Measurements from ENCODE around the gene LEAP2.
"Not testable (repeated sequence)": the region's sequence is repeated elsewhere in the genome, so short reads cannot be mapped to it uniquely, and the experiment has no call there.

LEAP2 gene

GRCh38 chr5:132840896-132841295 lies 32.6 kb upstream of the LEAP2 start:
- DNase-seq (ENCODE audit: low read depth): no peak

- no peak for DNase-seq (ENCODE audit: low read depth)
Observed at GRCh38 chr5:132841305-132841704, 32.2 kb upstream of the LEAP2 start.

DNA sequence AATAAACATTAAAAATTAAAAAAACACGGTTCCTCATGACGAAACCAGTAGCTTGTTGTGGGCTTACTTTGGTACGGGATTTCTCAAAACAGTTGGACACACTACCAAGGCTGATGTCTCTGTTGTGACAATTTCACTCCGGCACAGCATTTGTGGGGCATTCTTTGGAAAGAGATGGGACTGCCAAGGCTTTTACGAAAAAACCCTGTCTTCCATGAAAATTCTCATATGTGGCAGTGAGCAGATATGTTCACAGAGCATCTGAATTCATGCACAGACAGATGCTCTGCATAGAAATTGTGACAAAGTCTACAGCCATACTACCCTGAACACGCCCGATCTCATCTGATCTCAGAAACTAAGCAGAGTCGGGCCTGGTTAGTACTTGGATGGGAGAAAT lies 25.2 kb upstream of the LEAP2 start:
- DNase-seq (ENCODE audit: low read depth): no peak

DNA sequence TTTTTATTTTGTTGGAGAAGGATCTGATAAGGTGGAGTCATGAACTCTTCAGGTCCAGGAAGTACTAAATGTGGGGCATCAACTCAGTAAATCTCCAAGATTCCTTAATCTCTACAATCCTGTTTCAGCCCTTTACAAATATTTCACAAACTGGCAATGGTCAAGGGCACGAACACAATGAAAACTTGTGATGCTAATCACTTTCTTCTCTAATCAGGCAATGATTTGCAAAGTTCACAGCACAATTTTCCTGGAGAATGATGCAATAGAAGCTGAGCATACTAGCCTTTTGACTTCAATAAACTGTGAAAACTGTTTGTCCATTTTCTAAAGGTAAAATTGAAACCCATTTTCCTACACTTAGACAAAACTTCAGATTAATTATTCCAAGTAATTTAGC lies 24.1 kb upstream of the LEAP2 start:
- no peak for DNase-seq (ENCODE audit: low read depth)

GRCh38 chr5:132850066-132850465 lies 23.4 kb upstream of the LEAP2 start:
- no peak for DNase-seq (ENCODE audit: low read depth)

DNA sequence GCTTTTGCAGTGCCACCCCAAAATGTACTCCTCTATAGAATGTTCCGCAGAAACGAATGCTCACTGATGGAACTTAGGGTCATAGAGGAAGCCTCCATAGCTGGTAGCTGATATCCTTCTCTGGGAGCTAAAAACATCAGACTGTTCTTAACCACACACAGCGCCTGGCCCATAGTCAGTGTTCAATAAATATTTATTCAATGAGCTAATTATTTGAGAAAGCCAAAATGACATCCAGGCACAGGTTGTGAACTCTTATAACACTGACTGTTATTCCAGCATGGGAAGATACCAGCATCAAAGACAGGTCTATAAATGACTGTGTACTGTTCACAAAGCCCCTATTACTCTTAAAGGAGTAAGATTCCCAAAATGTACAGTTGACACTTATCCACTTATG lies 20.1 kb upstream of the LEAP2 start:
- no peak for DNase-seq (ENCODE audit: low read depth)

DNA sequence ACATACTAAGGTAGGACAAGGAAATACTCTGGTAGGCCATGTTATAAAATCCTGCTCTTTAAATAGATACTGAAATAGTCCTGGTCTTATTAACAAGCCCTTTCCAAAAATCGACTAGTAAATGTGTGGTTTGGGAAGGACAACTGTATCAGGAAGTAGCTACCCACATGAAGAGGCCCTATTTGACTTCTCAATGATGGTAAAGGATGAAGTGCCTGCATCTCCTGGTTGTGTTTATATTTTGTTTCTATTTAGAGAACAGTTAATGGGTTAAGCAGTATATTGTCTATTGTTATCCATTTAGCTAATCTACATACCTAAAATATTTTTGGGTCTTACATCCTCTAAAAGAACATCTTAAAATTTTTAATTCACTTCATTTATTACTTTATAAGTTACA lies 19.7 kb upstream of the LEAP2 start:
- no peak for DNase-seq (ENCODE audit: low read depth)

- no peak for DNase-seq (ENCODE audit: low read depth)
Observed at GRCh38 chr5:132854301-132854700, 19.2 kb upstream of the LEAP2 start.

DNA sequence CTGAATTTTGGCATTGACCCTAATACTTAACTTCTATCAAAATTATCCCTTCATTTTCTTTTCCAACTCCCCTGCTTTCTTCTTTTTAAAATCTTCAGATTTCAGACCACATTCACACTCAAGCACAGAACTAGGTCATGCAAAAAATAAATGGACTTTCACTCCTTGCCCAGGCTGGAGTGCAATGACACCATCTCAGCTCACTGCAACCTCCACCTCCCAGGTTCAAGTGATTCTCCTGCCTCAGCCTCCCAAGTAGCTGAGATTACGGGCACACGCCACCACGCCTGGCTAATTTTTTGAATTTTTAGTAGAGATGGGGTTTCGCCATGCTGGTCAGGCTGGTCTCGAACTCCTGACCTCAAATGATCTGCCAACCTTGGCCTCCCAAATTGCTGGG lies 18.5 kb upstream of the LEAP2 start:
- not testable (repeated sequence) for DNase-seq (ENCODE audit: low read depth)

GRCh38 chr5:132856011-132856410 lies 17.5 kb upstream of the LEAP2 start:
- DNase-seq (ENCODE audit: low read depth): no peak

- DNase-seq (ENCODE audit: low read depth): no peak
Observed at GRCh38 chr5:132859889-132860437, 13.5 kb upstream of the LEAP2 start.

DNA sequence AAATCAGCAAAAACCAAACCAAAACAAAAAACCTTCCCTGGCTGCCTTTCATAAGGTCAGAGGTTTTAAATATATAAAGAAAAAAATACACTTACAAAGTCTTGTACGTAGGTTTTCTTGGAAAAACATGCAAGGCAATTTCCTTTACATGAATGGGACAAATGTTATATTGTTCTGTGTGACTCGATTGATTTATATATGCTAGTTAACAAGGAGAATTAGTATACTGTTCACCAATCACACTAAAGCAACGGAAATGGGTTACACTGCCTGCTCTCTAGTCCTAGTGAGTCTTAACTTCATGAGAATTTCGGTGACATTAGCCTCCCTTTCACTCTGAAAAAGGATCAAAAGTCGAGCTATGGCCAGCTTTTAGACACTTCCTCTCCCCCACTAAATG lies 12.7 kb upstream of the LEAP2 start:
- DNase-seq (ENCODE audit: low read depth): no peak

DNA sequence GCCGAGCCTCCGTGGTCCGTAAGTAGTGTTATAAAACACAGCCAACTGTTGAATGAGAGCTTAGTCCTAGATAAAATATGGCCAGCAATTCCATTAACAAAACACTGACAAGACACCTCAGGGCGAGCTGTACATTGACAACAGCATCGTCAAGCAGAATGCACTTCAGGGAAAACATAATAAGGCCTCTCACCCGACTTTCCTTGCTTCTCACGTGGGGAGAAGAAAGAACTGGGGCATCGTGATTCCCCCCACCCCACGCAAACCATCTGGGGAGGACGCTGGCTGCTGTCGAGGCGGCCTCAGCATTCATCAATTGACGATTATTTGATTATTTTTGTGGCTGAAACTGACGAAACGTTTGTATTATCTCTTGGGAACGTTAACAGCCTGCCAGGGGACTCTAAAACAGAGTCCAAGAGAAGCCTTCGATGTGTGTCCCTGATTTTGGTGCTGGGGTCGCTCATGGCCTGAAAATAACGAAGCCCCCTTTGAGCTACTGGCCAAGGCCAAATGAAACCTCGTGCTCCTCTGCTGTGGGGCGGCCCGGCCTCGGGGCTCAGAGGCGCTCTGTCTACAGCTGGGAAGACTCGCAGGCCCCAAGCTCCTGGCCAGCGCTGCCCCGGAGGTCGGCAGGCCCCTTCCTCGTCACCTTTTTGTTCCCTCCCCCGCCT lies 7.7 kb upstream of the LEAP2 start:
- DNase-seq (ENCODE audit: low read depth): no peak

- peak; percentile 98 for DNase-seq (ENCODE audit: low read depth)
Observed at GRCh38 chr5:132866342-132867045, 7.0 kb upstream of the LEAP2 start, which contains the start of the genes GDF9 and UQCRQ. GDF9 (minus strand) TSS chr5:132866469; CDS start chr5:132864533, 1,936 bp downstream. UQCRQ (plus strand) TSS chr5:132866642; CDS start chr5:132866882, 240 bp downstream.

DNA sequence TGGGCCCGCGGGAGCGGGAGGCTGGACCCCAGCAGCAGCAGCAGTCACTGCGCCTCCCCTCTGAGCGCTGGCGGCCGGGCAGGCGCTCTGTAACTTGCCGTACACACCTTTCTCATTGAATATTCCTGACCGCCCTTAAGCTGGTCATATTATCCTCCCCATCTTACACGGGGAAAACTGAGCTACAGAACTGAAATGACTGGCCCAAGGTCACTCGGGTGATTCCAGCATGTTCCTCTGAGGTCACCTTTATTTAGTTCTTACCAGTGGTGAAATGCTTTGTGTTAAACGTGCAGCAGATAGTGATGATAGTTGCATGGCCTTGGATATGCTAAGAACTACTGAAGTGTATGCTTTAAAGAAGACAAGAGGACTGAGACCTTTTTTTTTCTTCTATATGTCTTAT lies 6.4 kb upstream of the LEAP2 start:
- DNase-seq (ENCODE audit: low read depth): no peak

DNA sequence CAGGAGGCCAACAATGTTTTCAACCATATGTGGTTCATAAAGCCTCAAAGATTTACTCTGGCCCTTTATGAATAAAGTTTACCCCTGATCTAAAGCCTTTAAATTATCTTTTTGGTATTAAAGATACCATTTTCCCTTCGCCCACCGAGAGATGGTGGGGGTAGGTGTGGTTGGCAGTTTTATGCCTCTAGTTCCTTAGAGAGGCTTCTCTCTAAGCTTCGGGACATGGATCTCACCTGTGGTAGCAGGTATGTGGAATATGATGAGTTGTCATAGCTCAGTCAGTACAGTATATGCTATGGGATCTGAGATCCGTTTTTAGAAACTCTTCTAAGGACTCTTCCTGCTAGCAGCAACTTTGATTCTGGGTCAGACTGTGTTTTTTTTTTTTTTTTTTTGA lies 4.7 kb upstream of the LEAP2 start:
- no peak for DNase-seq (ENCODE audit: low read depth)

GRCh38 chr5:132870801-132871200 lies 2.7 kb upstream of the LEAP2 start:
- no peak for DNase-seq (ENCODE audit: low read depth)

- no peak for DNase-seq (ENCODE audit: low read depth)
Observed at GRCh38 chr5:132871459-132872284, 1.8 kb upstream of the LEAP2 start.

GRCh38 chr5:132872788-132873118 lies 715 bp upstream of the LEAP2 start:
- DNase-seq (ENCODE audit: low read depth): no peak

- no peak for DNase-seq (ENCODE audit: low read depth)
Observed at GRCh38 chr5:132873930-132874271, 433 bp downstream of the LEAP2 start.

DNA sequence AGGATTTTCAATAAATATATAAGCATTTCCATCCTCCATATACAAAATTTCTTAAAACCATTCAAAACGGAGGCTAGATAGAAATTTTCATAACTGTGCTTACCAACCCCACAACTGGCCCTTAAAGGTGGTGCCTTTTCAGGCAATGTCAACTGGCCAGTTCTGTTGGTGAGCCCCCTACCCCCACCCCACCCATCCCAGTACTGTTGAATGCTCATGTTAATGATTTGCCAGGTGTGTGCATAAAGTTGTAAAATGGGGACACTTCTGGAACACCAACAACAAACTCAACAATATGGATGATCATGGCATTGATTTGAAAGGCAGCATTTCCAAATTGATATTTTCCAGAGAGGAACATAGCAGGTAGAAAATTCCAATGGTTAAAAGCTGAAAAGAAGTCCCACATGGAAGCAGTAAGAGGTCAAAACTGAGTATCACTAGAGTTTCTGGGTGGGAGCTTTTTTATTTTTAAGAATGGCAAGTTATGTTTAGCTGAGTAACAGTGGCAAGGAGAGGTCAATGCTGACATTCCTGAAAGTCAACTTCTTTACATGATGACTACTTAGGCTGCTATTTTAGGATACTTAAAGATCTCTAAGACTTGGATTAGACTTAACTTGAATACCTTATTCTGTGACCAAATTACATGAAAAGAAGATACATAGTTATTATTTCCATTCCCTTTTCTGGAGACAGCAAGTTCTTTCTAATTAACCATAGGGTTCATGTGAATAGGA lies 2.7 kb downstream of the LEAP2 start:
- no peak for DNase-seq (ENCODE audit: low read depth)

DNA sequence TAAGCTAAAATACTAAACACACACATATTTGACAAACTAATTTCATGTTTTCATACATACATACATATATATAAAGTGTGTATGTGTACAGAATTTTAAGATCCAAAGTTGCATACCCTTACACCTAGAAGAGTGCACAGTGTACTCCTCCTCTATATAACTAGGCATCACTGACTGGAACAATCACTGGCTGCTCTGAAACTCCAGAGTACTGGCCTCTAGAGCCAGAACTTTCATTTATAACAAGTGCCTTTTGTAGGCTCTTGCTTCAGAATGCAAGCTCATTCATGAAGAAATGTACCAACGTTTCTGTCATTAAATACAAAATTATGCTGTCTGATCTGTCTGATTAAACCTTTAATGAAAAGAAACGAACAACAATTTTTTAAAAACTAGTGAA lies 4.0 kb downstream of the LEAP2 start:
- no peak for DNase-seq (ENCODE audit: low read depth)

Data from GM04503 (cell line).